Erythroblast (primary cell): ENCODE measurements around the gene TMEM81.

ENCODE experiments used
- GATA1 ChIP-seq: IDR thresholded peaks from 2 replicates; pipeline ENCODE4 v1.6.1; 2011; ENCODE audit warnings: low read depth, mild to moderate bottlenecking, control low read depth, low read length, moderate library complexity
- POLR2A ChIP-seq: IDR thresholded peaks from 2 replicates; pipeline ENCODE4 v1.6.1; 2011; ENCODE audit warnings: mild to moderate bottlenecking, low read length

DNA sequence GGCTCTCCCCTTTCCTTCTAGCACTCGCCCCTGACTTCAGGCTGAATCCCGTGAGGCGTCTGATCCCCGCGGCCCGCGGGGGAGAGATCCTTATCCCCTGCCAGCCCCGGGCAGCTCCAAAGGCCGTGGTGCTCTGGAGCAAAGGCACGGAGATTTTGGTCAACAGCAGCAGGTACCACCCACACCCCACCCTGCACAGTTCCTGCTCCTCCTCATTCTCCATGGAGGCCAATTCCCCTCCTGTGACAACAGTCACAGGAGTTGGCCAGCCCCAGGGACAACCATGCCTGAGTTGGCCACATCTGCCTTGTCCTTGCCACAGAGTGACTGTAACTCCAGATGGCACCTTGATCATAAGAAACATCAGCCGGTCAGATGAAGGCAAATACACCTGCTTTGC, 20.0 kb downstream of the TMEM81 start:
- TF ChIP-seq POLR2A (no peak), GATA1 (no peak)
